KMS-11 (cell line): ENCODE results near the gene PCDHB15.
"Not testable (repeated sequence)": the region's sequence is repeated elsewhere in the genome, so short reads cannot be mapped to it uniquely, and the experiment has no call there.

Experiments used
- H2AFZ ChIP-seq: fragments of 200-600 bp; sonication (generic); 2 replicates; pipeline ENCODE4 v1.6.1; 2016; ENCODE audit warnings: antibody characterized with exemption, mixed run types, low read depth
- H3K27ac ChIP-seq: fragments of 200-600 bp; sonication (generic); 2 replicates; pipeline ENCODE4 v1.6.1; 2016; ENCODE audit warnings: mild to moderate bottlenecking, mixed run types
- H3K27me3 ChIP-seq: fragments of 200-600 bp; sonication (generic); 2 replicates; pipeline ENCODE4 v1.6.1; 2017; ENCODE audit warnings: mild to moderate bottlenecking, low read depth, mixed run types, moderate library complexity; ENCODE audit not compliant: insufficient read depth
- H3K36me3 ChIP-seq: fragments of 200-600 bp; sonication (generic); 2 replicates; pipeline ENCODE4 v1.6.1; 2017; ENCODE audit warnings: mild to moderate bottlenecking, mixed run types; ENCODE audit not compliant: insufficient read depth
- H3K4me1 ChIP-seq: fragments of 200-600 bp; sonication (generic); 2 replicates; pipeline ENCODE4 v1.6.1; 2016; ENCODE audit warnings: mild to moderate bottlenecking, low read depth, mixed run types; ENCODE audit not compliant: poor library complexity, severe bottlenecking
- H3K4me2 ChIP-seq: fragments of 200-600 bp; sonication (generic); 2 replicates; pipeline ENCODE4 v1.7.0; 2016; ENCODE audit warnings: mild to moderate bottlenecking, mixed run types
- H3K4me3 ChIP-seq: fragments of 200-600 bp; sonication (generic); IDR thresholded peaks from 2 replicates; pipeline ENCODE4 v1.6.1; 2017; ENCODE audit warnings: low read depth, low read length, mixed read lengths; ENCODE audit not compliant: insufficient read depth
- H3K79me2 ChIP-seq: fragments of 200-600 bp; sonication (generic); 2 replicates; pipeline ENCODE4 v1.6.1; 2016; ENCODE audit warnings: low read depth, mixed run types; ENCODE audit not compliant: insufficient read depth
- H3K9ac ChIP-seq: fragments of 200-600 bp; sonication (generic); 2 replicates; pipeline ENCODE4 v1.6.1; 2016; ENCODE audit warnings: mild to moderate bottlenecking, mixed run types
- H4K20me1 ChIP-seq: fragments of 200-600 bp; sonication (generic); 2 replicates; pipeline ENCODE4 v1.6.1; 2016; ENCODE audit warnings: mild to moderate bottlenecking, mixed run types; ENCODE audit not compliant: insufficient read depth
- TF ChIP-seq, protein P1 (sequence below): fragments of 200-600 bp; sonication (generic); conservative IDR thresholded peaks from 2 replicates; pipeline ENCODE4 v1.6.1; 2017; ENCODE audit warnings: low read depth, mild to moderate bottlenecking, antibody characterized with exemption, low read length, moderate library complexity, mixed read lengths

PCDHB15 gene

DNA sequence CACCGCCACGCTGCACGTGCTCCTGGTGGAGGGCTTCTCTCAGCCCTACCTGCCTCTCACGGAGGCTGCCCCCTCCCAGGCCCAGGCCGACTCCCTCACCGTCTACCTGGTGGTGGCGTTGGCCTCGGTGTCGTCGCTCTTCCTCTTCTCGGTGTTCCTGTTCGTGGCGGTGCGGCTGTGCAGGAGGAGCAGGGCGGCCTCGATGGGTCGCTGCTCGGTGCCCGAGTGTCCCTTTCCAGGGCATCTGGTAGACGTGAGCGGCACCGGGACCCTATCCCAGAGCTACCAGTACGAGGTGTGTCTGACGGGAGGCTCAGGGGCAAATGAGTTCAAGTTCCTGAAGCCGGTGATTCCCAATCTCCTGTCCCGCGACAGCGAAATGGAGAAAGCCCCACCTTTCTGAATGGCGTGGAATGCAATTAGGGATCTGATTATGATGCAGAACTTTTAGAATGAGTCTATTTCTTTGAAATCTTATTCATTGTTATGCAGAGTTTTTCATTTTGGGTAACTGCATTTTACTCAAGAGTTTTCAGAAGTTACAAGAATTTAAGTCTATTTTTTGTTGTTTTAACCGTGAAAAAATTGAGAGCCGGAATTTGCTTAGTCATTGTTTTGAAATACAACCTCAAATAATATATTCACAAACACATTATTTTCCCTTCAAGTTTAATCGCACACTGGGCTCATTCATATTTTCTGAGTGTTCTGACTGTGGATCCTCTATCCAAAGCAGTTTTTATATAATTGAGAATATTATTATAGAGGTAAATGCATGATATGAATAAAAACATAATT, 8.5 kb upstream of the PCDHB15 start:
- Histone ChIP-seq H3K36me3 (no peaks in the 10 kb centered on the region), H3K4me2 (no peak overlapping the region), H3K4me3 (no peak overlapping the region), H2AFZ (no peak overlapping the region), H3K79me2 (no peaks in the 10 kb centered on the region), H3K4me1 (no peaks in the 10 kb centered on the region), H3K9ac (no peak overlapping the region), H3K27ac (no peak overlapping the region), H4K20me1 (no peaks in the 10 kb centered on the region), H3K27me3 (no peaks in the 10 kb centered on the region)
- TF ChIP-seq, protein P1, sequence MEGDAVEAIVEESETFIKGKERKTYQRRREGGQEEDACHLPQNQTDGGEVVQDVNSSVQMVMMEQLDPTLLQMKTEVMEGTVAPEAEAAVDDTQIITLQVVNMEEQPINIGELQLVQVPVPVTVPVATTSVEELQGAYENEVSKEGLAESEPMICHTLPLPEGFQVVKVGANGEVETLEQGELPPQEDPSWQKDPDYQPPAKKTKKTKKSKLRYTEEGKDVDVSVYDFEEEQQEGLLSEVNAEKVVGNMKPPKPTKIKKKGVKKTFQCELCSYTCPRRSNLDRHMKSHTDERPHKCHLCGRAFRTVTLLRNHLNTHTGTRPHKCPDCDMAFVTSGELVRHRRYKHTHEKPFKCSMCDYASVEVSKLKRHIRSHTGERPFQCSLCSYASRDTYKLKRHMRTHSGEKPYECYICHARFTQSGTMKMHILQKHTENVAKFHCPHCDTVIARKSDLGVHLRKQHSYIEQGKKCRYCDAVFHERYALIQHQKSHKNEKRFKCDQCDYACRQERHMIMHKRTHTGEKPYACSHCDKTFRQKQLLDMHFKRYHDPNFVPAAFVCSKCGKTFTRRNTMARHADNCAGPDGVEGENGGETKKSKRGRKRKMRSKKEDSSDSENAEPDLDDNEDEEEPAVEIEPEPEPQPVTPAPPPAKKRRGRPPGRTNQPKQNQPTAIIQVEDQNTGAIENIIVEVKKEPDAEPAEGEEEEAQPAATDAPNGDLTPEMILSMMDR, result no peak

DNA sequence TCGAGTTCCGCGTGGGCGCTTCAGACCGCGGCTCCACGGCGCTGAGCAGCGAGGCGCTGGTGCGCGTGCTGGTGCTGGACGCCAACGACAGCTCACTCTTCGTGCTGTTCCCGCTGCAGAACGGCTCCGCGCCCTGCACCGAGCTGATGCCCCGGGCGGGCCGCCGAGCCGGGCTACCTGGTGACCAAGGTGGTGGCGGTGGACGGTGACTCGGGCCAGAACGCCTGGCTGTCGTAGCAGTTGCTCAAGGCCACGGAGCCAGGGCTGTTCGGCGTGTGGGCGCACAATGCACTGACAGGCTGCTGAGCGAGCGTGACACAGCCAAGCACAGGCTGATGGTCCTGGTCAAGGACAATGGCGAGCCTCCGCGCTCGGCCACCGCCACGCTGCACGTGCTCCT, 3.7 kb upstream of the PCDHB15 start:
- Histone ChIP-seq H4K20me1 (no peaks in the 10 kb centered on the region), H3K27me3 (no peaks in the 10 kb centered on the region), H2AFZ (no peak overlapping the region), H3K36me3 (no peaks in the 10 kb centered on the region), H3K27ac (no peak overlapping the region), H3K4me3 (no peak overlapping the region), H3K9ac (no peak overlapping the region), H3K4me2 (no peak overlapping the region), H3K79me2 (no peaks in the 10 kb centered on the region), H3K4me1 (no peaks in the 10 kb centered on the region)
- TF ChIP-seq, protein P1, result no peak

GRCh38 chr5:141246971-141247370, 1.8 kb downstream of the PCDHB15 start:
- H3K27me3 ChIP-seq, H4K20me1 ChIP-seq, H3K36me3 ChIP-seq, H3K4me2 ChIP-seq, H2AFZ ChIP-seq, H3K4me3 ChIP-seq, H3K9ac ChIP-seq, H3K79me2 ChIP-seq, H3K4me1 ChIP-seq, H3K27ac ChIP-seq: not testable (repeated sequence)

GRCh38 chr5:141247434-141247833, 2.2 kb downstream of the PCDHB15 start:
- H3K27me3 ChIP-seq, H3K36me3 ChIP-seq, H3K27ac ChIP-seq, H4K20me1 ChIP-seq, H3K4me1 ChIP-seq, H2AFZ ChIP-seq, H3K9ac ChIP-seq, H3K79me2 ChIP-seq, H3K4me2 ChIP-seq, H3K4me3 ChIP-seq: not testable (repeated sequence)

DNA sequence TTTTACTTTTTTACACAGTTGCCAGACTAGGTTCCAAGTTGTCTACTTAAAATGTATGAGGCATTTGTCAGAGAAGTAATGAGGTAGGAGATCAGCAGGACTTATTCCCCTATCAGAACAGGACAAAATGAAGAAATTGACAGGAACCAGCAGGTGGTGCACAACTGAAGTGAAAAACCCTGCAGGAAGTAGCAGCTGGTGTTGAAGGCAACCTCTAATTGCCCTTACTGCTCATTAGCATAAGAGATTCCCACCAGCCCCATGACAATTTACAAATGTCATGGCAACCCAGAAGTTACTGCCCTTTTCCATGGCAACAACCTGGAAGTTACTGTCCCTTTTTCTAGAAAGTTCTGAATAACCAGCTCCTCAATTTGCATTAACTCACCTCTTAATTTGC, 5.4 kb downstream of the PCDHB15 start:
- Histone ChIP-seq H3K4me1 (no peaks in the 10 kb centered on the region), H3K36me3 (no peaks in the 10 kb centered on the region), H3K4me2 (no peak overlapping the region), H3K79me2 (no peaks in the 10 kb centered on the region), H3K9ac (no peak overlapping the region), H4K20me1 (no peaks in the 10 kb centered on the region), H2AFZ (no peak overlapping the region), H3K27me3 (no peaks in the 10 kb centered on the region), H3K27ac (no peak overlapping the region), H3K4me3 (no peak overlapping the region)
- TF ChIP-seq, protein P1, result no peak
